Measurements from ENCODE around the gene CPAMD8.

GRCh38 chr19:16890461-16891184, 136.0 kb downstream of the CPAMD8 start:
- no peak for TF ChIP-seq CTCF (IDR thresholded peaks at IDR 0.05)
- no peak for TF ChIP-seq EZH2phosphoT487 (IDR thresholded peaks at IDR 0.05)
